WTC11 (cell line): Measurements from ENCODE around the gene SNRPD2. TPM values are rescaled to one million over a fixed set of nuclear protein-coding genes. Genes with fewer than 3 reads are reported as not detected.

Experiments
- ATAC-seq: fragments of 200-7000 bp; cut with Tn5 transposase; 2 replicates; pipeline ENCODE4 v1.10.0; 2021; ENCODE audit warnings: mild to moderate bottlenecking, moderate library complexity
- CTCF ChIA-PET: fragments of 300-600 bp; sonication (Branson Sonifier 250); formaldehyde crosslinking; loops from one replicate; lab custom pipeline; 2021; ENCODE audit warnings: antibody characterized with exemption; lab: Charles Lee
- POLR2A ChIA-PET: fragments of 350-600 bp; sonication (Branson Sonifier 250); formaldehyde crosslinking; loops from one replicate; lab custom pipeline; 2021; ENCODE audit warnings: antibody characterized with exemption; lab: Charles Lee
- DNase-seq: peaks from one replicate; pipeline ENCODE4 v3.0.0; 2021; ENCODE audit warnings: low spot score
- H3K27ac Mint-ChIP-seq: 2 replicates; pipeline ENCODE4 v1.8.0; 2021; ENCODE audit warnings: mixed read lengths
- H3K27me3 Mint-ChIP-seq: 2 replicates; pipeline ENCODE4 v1.8.0; 2021; ENCODE audit warnings: low read depth, mild to moderate bottlenecking, moderate library complexity, mixed read lengths
- H3K36me3 Mint-ChIP-seq: 2 replicates; pipeline ENCODE4 v1.8.0; 2021; ENCODE audit warnings: mixed read lengths
- H3K4me1 Mint-ChIP-seq: 2 replicates; pipeline ENCODE4 v1.8.0; 2022; ENCODE audit warnings: mixed read lengths
- H3K4me3 Mint-ChIP-seq: 2 replicates; pipeline ENCODE4 v1.8.0; 2021; ENCODE audit warnings: mild to moderate bottlenecking, moderate library complexity, mixed read lengths
- H3K9me3 Mint-ChIP-seq: 2 replicates; pipeline ENCODE4 v1.8.0; 2021; ENCODE audit warnings: mixed read lengths
- CTCF ChIP-seq: fragments of 200-600 bp; IDR thresholded peaks from 2 replicates; pipeline ENCODE4 v1.8.0; 2022; ENCODE audit warnings: antibody characterized with exemption
- E2F5 ChIP-seq: sonication (generic); formaldehyde crosslinking; IDR thresholded peaks from 2 replicates; pipeline ENCODE4 v1.8.1; 2022; ENCODE audit warnings: mild to moderate bottlenecking, moderate library complexity, missing genetic modification reagents
- ERG ChIP-seq: fragments of 250-450 bp; sonication (Bioruptor Pico); IDR thresholded peaks from 2 replicates; pipeline ENCODE4 v1.8.0; 2021; ENCODE audit warnings: mild to moderate bottlenecking
- GRHL2 ChIP-seq: fragments of 250-450 bp; sonication (Bioruptor Pico); IDR thresholded peaks from 2 replicates; pipeline ENCODE4 v1.8.0; 2022; ENCODE audit warnings: mild to moderate bottlenecking, moderate library complexity; ENCODE audit not compliant: insufficient replicate concordance, severe bottlenecking
- HMGXB4 ChIP-seq: sonication (generic); formaldehyde crosslinking; IDR thresholded peaks from 2 replicates; pipeline ENCODE4 v1.8.1; 2023; ENCODE audit warnings: mild to moderate bottlenecking, moderate library complexity, missing genetic modification reagents
- KAT7 ChIP-seq: sonication (generic); formaldehyde crosslinking; IDR thresholded peaks from 2 replicates; pipeline ENCODE4 v1.8.1; 2023; ENCODE audit warnings: missing genetic modification reagents, mild to moderate bottlenecking, borderline replicate concordance
- MAX ChIP-seq: sonication (generic); formaldehyde crosslinking; IDR thresholded peaks from 2 replicates; pipeline ENCODE4 v1.8.0; 2022; ENCODE audit warnings: mild to moderate bottlenecking, missing genetic modification reagents
- MXD4 ChIP-seq: fragments of 250-450 bp; sonication (Bioruptor Pico); IDR thresholded peaks from 2 replicates; pipeline ENCODE4 v1.8.0; 2021; ENCODE audit warnings: mild to moderate bottlenecking, moderate library complexity, borderline replicate concordance
- MYBL2 ChIP-seq: sonication (generic); formaldehyde crosslinking; IDR thresholded peaks from 2 replicates; pipeline ENCODE4 v1.8.1; 2023; ENCODE audit warnings: mild to moderate bottlenecking, moderate library complexity, missing genetic modification reagents
- NFE2L1 ChIP-seq: sonication (generic); formaldehyde crosslinking; IDR thresholded peaks from 2 replicates; pipeline ENCODE4 v1.8.1; 2023; ENCODE audit warnings: missing genetic modification reagents
- SP1 ChIP-seq: sonication (generic); formaldehyde crosslinking; conservative IDR thresholded peaks from 2 replicates; pipeline ENCODE4 v1.8.1; 2022; ENCODE audit warnings: missing genetic modification reagents
- ZNF281 ChIP-seq: sonication (generic); formaldehyde crosslinking; IDR thresholded peaks from 2 replicates; pipeline ENCODE4 v1.8.0; 2023; ENCODE audit warnings: mild to moderate bottlenecking, missing genetic modification reagents
- ZNF671 ChIP-seq: fragments of 250-450 bp; sonication (Bioruptor Pico); IDR thresholded peaks from 2 replicates; pipeline ENCODE4 v1.8.0; 2021; ENCODE audit warnings: mild to moderate bottlenecking
- total RNA-seq: library from RNA; stranded (reverse); gene quantifications from 3 replicates; pipeline ENCODE4 v1.2.3, GENCODE V29; 2021

The SNRPD2 gene
- total RNA-seq, 1 experiment from 2014 or later = 739 TPM

- peak overlapping the region; percentile 86 for H3K4me3 Mint-ChIP-seq
- peak; percentile 40 for ATAC-seq
- H3K27ac Mint-ChIP-seq = peak overlapping the region; percentile 93
- H3K4me1 Mint-ChIP-seq = peaks cover 40% of the 10 kb centered on the region
- H3K27me3 Mint-ChIP-seq = peaks cover 24% of the 10 kb centered on the region
- H3K9me3 Mint-ChIP-seq = no peaks in the 10 kb centered on the region
- DNase-seq = peak; percentile 96
- no peaks in the 10 kb centered on the region for H3K36me3 Mint-ChIP-seq
- TF ChIP-seq MAX (CRISPR knock-in tag) (peak; percentile 44; the same call in 1 of the 2 replicates), ZNF281 (CRISPR knock-in tag) (peak; percentile 84), ZNF671 (CRISPR knock-in tag) (no peak), GRHL2 (CRISPR knock-in tag) (no peak), CTCF (peak; percentile 99), SP1 (CRISPR knock-in tag) (no peak), E2F5 (CRISPR knock-in tag) (0 out of 2 replicates have a peak, but pooled peaks have one; percentile 19), ERG (CRISPR knock-in tag) (no peak), HMGXB4 (CRISPR knock-in tag) (peak; percentile 79)
- ChIA-PET CTCF (interaction anchor here (0.5 to 5.4 kb wide), 41 partner anchors 9 to 551 kb away, joined by 3 to 127 read pairs (median 7); partner anchors contain the start of genes FBXO46, GIPR, OPA3 and PPM1N), POLR2A (interaction anchor here (0.7 to 2.2 kb wide), 4 partner anchors 37 to 187 kb away, joined by 3 to 5 read pairs (median 4); partner anchors contain the start of gene QPCTL)
Measured at GRCh38 chr19:45643024-45643926, 48.5 kb downstream of the SNRPD2 start.

GRCh38 chr19:45641274-45642105, 50.3 kb downstream of the SNRPD2 start:
- DNase-seq = peak; percentile 96
- ChIA-PET POLR2A (interaction anchor here (0.5 to 2.1 kb wide), 13 partner anchors 15 to 155 kb away, joined by 3 to 13 read pairs (median 4); partner anchors contain the start of genes GIPR and QPCTL), CTCF (interaction anchor here (0.5 to 5.4 kb wide), 54 partner anchors 10 to 250 kb away, joined by 3 to 127 read pairs (median 6); partner anchors contain the start of genes FBXO46, FOSB, GIPR and GPR4)
- H3K36me3 Mint-ChIP-seq = no peaks in the 10 kb centered on the region
- peaks cover 45% of the 10 kb centered on the region for H3K4me1 Mint-ChIP-seq
- peaks cover 17% of the 10 kb centered on the region for H3K27me3 Mint-ChIP-seq
- TF ChIP-seq MYBL2 (0 out of 2 replicates have a peak, but pooled peaks have one; percentile 15), ZNF671 (CRISPR knock-in tag) (no peak), MXD4 (CRISPR knock-in tag) (no peak), NFE2L1 (CRISPR knock-in tag) (0 out of 2 replicates have a peak, but pooled peaks have one; percentile 21), MAX (CRISPR knock-in tag) (peak; percentile 4; the same call in 1 of the 2 replicates), KAT7 (CRISPR knock-in tag) (no peak)
- H3K9me3 Mint-ChIP-seq = no peaks in the 10 kb centered on the region
- peak; percentile 58 for ATAC-seq
- peak overlapping the region; percentile 99 for H3K27ac Mint-ChIP-seq
- peak overlapping the region; percentile 85 for H3K4me3 Mint-ChIP-seq
